ENCODE results near the gene MARCHF7.

- TF ChIP-seq, protein P1, sequence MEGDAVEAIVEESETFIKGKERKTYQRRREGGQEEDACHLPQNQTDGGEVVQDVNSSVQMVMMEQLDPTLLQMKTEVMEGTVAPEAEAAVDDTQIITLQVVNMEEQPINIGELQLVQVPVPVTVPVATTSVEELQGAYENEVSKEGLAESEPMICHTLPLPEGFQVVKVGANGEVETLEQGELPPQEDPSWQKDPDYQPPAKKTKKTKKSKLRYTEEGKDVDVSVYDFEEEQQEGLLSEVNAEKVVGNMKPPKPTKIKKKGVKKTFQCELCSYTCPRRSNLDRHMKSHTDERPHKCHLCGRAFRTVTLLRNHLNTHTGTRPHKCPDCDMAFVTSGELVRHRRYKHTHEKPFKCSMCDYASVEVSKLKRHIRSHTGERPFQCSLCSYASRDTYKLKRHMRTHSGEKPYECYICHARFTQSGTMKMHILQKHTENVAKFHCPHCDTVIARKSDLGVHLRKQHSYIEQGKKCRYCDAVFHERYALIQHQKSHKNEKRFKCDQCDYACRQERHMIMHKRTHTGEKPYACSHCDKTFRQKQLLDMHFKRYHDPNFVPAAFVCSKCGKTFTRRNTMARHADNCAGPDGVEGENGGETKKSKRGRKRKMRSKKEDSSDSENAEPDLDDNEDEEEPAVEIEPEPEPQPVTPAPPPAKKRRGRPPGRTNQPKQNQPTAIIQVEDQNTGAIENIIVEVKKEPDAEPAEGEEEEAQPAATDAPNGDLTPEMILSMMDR (IDR thresholded peaks at IDR 0.05): no peak
- no peak for TF ChIP-seq POLR2A (IDR thresholded peaks at IDR 0.05)
These were observed 10.3 kb downstream of the MARCHF7 start for GRCh38 chr2:159722580-159722979.
